Esophagus muscularis mucosa (tissue), 4 donors: Measurements from ENCODE around the gene SH3RF3. TPM values are rescaled to one million over a fixed set of nuclear protein-coding genes. Genes with fewer than 3 reads are reported as not detected.
"Not testable (repeated sequence)": the region's sequence is repeated elsewhere in the genome, so short reads cannot be mapped to it uniquely, and the experiment has no call there.

Source experiments
- DNase-seq: peaks from one replicate; pipeline ENCODE4 v3.0.0-alpha.2; 2017; ENCODE audit errors: extremely low spot score
- H3K27ac ChIP-seq, 4 donors: fragments of 200-600 bp; sonication (generic); replicated peaks in 1 of 4; 1 replicate in 3 of 4; 2 replicates in 1 of 4; pipeline ENCODE4 v1.5.1; 2016 to 2019; ENCODE audit warnings: mild to moderate bottlenecking in 1 of 4
- H3K27me3 ChIP-seq, 4 donors: fragments of 200-600 bp; sonication (generic); one replicate each; pipeline versions ENCODE4 v1.5.1 to v1.6.0; 2016 to 2019
- H3K36me3 ChIP-seq, 4 donors: fragments of 200-600 bp; sonication (generic); one replicate each; pipeline ENCODE4 v1.5.1; 2016 to 2019
- H3K4me1 ChIP-seq, 4 donors: fragments of 200-600 bp; sonication (generic); one replicate each; pipeline ENCODE4 v1.5.1; 2016 to 2019
- H3K4me3 ChIP-seq, 4 donors: fragments of 200-600 bp; sonication (generic); 1 replicate in 2 of 4; 2 replicates in 2 of 4; pipeline ENCODE4 v1.5.1; 2016 to 2019; ENCODE audit warnings: mild to moderate bottlenecking in 4 of 4, moderate library complexity in 1 of 4
- H3K9me3 ChIP-seq, 4 donors: fragments of 200-600 bp; sonication (generic); 1 replicate in 3 of 4; 2 replicates in 1 of 4; pipeline ENCODE4 v1.5.1; 2016 to 2019
- CTCF ChIP-seq, 3 experiments: fragments of 200-600 bp in 2 of 3; fragments of 450-650 bp in 1 of 3; sonication (generic) in 2 of 3; IDR thresholded peaks; one replicate each; pipeline ENCODE4 v1.5.1; 2017 to 2019; ENCODE audit warnings: antibody characterized with exemption in 3 of 3, mild to moderate bottlenecking in 2 of 3, moderate library complexity in 1 of 3
- EP300 ChIP-seq: sonication (generic); formaldehyde crosslinking; IDR thresholded peaks from one replicate; pipeline ENCODE4 v1.6.1; 2017; ENCODE audit warnings: antibody characterized with exemption
- POLR2A ChIP-seq: fragments of 450-650 bp; IDR thresholded peaks from one replicate; pipeline ENCODE4 v1.6.1; 2017; ENCODE audit warnings: antibody characterized with exemption, moderate library complexity, mild to moderate bottlenecking, low read depth
- POLR2AphosphoS5 ChIP-seq, 2 donors: sonication (generic); formaldehyde crosslinking; IDR thresholded peaks; one replicate each; pipeline ENCODE4 v1.6.1; 2017; ENCODE audit warnings: antibody characterized with exemption in 2 of 2
- WGBS: methylation state at CpG from one replicate; pipeline ENCODE4 v1.1.5; 2018; 5-methylcytosine and 5-hydroxymethylcytosine counted together
- intact Hi-C: fragments of 100-400 bp; cut with DNase I; formaldehyde crosslinking; loops from one replicate; pipeline ENCODE4 v1.15.1; 2023
- total RNA-seq, 4 donors: library from RNA; depleted of rRNA; stranded (reverse); fragments of >200 nt; gene quantifications; one replicate each; pipeline versions ENCODE4 v1.1.0 to v1.2.1, GENCODE V29; 2016

SH3RF3 gene
- total RNA-seq, 4 donors from 2014 or later: 6.3 to 17.5 (median 11.3) TPM

GRCh38 chr2:109108740-109109139, 20.3 kb upstream of the SH3RF3 start:
- WGBS: 84% methylated on average over 9 of the region's 9 CpGs
- Histone ChIP-seq H3K27me3 (no peaks in the 10 kb centered on the region), H3K4me1 (no peaks in the 10 kb centered on the region), H3K27ac (no peak overlapping the region), H3K4me3 (no peak overlapping the region), H3K9me3 (no peaks in the 10 kb centered on the region), H3K36me3 (no peaks in the 10 kb centered on the region)
- no peak for DNase-seq
- intact Hi-C loops: no loop called here
- TF ChIP-seq CTCF (IDR thresholded peaks at IDR 0.05): no peak

DNA sequence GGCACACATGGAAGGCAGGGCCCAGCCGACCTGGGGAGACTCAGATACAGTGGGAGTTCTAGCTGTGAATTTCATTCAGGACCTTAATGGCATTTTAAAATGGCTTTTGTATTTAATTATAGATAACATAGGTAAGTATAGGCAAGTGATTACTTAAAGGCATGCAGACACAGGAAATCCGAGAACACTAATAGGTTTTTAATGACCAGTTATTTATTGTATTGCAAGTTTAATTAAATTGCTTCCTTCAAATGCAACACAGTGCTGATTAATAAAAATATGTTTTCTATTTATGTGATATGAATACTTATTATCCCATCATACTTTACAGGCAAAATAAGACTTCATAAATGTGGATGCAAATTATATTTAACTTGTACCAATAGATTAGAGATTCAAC, 19.7 kb upstream of the SH3RF3 start:
- no peaks in the 10 kb centered on the region for H3K9me3 ChIP-seq
- no peaks in the 10 kb centered on the region for H3K4me1 ChIP-seq
- no peak overlapping the region for H3K27ac ChIP-seq
- no peak overlapping the region for H3K4me3 ChIP-seq
- DNase-seq: no peak
- no peak for TF ChIP-seq CTCF (IDR thresholded peaks at IDR 0.05)
- TF ChIP-seq POLR2A: no peak
- no peak for TF ChIP-seq EP300
- TF ChIP-seq POLR2AphosphoS5 (IDR thresholded peaks at IDR 0.05): no peak
- WGBS: 85% methylated on average over 2 of the region's 2 CpGs
- H3K27me3 ChIP-seq: no peaks in the 10 kb centered on the region
- intact Hi-C loops: no loop called here
- H3K36me3 ChIP-seq: no peaks in the 10 kb centered on the region

DNA sequence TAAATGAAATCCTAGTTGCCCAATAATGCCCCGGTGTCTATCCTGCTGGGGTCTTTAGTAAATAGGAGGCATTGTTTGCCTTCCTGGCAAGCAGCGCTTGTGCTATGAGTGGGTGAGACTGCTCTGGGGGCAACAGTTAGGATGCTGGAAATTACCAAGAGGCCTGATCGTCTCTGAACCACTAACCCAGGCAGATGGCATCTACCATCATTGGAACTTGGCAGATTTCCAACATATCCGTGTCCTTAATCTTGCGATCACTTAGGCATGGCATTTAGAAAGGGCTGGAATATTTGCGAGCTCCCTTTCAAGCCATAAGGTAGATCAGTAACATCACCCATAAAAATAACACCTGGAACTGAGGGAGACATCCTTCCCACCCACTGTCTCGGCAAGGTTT, 18.8 kb upstream of the SH3RF3 start:
- H3K27me3 ChIP-seq: no peaks in the 10 kb centered on the region
- H3K27ac ChIP-seq: no peak overlapping the region
- DNase-seq: no peak
- no peaks in the 10 kb centered on the region for H3K36me3 ChIP-seq
- H3K4me1 ChIP-seq: no peaks in the 10 kb centered on the region
- TF ChIP-seq EP300: no peak
- no peak for TF ChIP-seq POLR2AphosphoS5 (IDR thresholded peaks at IDR 0.05)
- no peak for TF ChIP-seq CTCF (IDR thresholded peaks at IDR 0.05)
- no peak for TF ChIP-seq POLR2A
- H3K4me3 ChIP-seq: no peak overlapping the region
- no peaks in the 10 kb centered on the region for H3K9me3 ChIP-seq
- WGBS: 75% methylated on average over 6 of the region's 7 CpGs
- intact Hi-C loops: no loop called here

DNA sequence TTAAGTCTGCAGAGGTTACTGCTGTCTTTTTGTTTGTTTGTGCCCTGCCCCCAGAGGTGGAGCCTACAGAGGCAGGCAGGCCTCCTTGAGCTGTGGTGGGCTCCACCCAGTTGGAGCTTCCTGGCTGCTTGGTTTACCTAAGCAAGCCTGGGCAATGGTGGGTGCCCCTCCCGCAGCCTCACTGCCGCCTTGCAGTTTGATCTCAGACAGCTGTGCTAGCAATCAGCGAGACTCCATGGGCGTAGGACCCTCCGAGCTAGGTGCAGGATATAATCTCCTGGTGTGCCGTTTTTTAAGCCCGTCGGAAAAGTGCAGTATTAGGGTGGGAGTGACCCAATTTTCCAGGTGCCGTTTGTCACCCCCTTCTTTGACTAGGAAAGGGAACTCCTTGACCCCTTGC, 11.8 kb upstream of the SH3RF3 start:
- H3K27me3 ChIP-seq: peaks cover 0 to 16% (median 0%) of the 10 kb centered on the region in 4 donors
- DNase-seq, H3K4me3 ChIP-seq, H3K27ac ChIP-seq, intact Hi-C loops, H3K4me1 ChIP-seq, H3K9me3 ChIP-seq, H3K36me3 ChIP-seq: not testable (repeated sequence)
- 97% methylated on average over 6 of the region's 9 CpGs for WGBS

GRCh38 chr2:109117780-109118179, 11.2 kb upstream of the SH3RF3 start:
- intact Hi-C loops: no loop called here
- no peak for DNase-seq
- TF ChIP-seq CTCF (IDR thresholded peaks at IDR 0.05) (no peak), POLR2A (no peak), EP300 (no peak), POLR2AphosphoS5 (IDR thresholded peaks at IDR 0.05) (no peak)
- 92% methylated on average over 2 of the region's 4 CpGs for WGBS
- Histone ChIP-seq H3K4me3 (no peak overlapping the region), H3K27me3 (peaks cover 0 to 16% (median 0%) of the 10 kb centered on the region in 4 donors), H3K36me3 (no peaks in the 10 kb centered on the region), H3K27ac (no peak overlapping the region), H3K9me3 (no peaks in the 10 kb centered on the region), H3K4me1 (no peaks in the 10 kb centered on the region)
